ENCODE results near the gene RTCA.
"Not testable (repeated sequence)": the region's sequence is repeated elsewhere in the genome, so short reads cannot be mapped to it uniquely, and the experiment has no call there.

RTCA gene

DNA sequence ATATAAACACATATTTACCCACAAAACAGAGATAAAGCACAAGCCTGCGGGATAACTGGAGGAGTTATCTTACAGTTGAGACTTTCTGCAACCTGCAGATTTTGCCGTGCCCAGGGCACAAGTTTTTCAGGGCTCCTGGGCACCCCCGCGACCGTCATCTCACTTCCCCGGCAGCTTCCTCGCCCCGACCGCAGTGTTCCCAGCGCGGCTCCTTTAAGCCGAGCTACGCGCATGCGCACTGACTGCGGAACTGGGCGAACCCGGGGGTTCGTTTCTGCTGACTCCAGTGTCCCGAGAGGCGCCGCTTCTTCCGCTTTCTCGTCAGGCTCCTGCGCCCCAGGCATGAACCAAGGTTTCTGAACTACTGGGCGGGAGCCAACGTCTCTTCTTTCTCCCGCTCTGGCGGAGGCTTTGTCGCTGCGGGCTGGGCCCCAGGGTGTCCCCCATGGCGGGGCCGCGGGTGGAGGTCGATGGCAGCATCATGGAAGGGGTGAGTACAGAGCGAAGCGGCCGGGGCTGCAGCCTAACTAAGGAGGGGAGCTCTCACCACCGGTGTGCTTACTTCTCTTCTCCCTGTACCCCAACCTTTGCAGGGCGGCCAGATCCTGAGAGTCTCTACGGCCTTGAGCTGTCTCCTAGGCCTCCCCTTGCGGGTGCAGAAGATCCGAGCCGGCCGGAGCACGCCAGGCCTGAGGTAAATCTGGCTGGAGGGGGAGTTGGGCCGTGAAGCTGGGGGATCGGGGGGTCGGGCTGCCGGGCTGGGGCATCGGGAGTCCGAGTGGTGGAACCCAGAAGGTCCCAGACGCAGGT, at the start of gene RTCA:
TSS of gene RTCA (plus strand) at position 286 of the 810 bp plus-strand sequence. CDS start at position 446, 160 bp downstream.
- peak; percentile 91 to 98 for DNase-seq

DNA sequence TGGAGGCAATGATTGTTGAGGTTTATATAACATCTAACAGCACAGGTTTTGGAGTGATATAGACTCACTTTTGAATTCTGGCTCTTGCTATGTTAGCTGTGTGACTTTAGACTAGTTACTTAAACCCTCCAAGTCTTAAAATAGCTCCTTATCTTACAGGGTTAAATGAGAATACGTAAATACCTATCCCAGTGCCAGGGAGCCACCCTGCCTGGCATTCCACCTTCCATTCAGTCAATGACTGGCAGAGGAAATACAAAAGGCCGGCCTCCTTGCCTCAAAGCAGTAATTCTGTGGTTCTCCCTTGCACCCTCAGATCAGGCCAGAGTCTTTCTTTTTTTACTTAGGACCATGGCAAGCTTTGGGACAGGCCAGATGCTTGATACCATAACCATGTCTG, 48.2 kb upstream of the RTCA start:
- no peak for DNase-seq

DNA sequence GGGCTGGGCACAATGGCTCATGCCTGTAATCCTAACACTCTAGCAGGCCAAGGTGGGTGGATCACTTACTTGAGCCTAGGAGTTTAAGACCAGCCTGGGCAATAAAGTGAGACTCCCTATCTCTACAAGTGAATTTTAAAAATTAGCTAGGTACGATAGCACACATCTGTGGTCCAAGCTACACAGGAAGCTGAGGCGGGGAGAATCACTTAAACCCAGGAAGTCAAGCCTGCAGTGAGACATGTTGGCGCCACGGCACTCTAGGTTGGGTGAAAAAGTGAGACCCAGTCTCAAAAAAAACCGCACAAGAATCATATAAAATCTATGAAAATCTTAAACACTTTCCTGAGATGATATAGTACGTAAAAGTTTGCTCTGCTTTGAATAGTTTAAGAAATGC, 46.6 kb upstream of the RTCA start:
- DNase-seq: no peak

DNA sequence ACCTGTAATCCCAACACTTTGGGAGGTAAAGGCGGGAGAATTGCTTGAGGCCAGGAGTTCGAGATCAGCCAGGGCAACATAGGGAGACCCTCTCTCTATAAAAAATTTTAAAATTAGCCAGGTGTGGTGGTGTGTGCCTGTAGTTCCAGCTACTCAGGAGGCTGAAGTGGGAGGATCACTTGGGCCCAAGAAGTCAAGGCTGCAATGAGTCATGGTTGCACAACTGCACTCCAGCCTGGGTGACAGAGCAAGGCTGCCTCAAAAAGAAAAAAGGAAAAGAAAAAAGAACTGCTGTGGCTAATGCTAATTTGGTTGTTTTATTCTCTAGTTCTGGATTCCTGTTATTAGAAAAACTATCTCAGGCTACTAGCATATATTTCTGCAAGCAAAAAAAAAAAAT, 46.1 kb upstream of the RTCA start:
- DNase-seq: no peak

DNA sequence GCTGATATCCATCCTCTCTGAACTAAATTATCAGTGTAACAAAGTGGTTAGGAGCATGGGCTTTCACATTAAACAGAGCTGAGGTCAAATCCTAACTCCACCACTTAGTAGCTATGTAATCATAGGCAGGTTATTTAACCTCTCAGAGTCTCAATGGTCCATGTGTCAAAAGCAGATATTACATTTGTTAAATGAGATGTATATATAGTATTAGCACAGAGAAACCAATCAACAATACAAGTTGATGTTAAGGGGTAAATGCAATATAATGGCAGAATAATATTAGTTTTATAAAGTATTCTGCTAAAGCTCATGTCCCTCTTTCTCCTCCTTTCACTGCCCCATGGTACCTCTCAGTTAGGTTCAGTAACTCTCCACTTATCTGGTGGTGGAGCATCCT, 43.6 kb upstream of the RTCA start:
- no peak for DNase-seq

DNA sequence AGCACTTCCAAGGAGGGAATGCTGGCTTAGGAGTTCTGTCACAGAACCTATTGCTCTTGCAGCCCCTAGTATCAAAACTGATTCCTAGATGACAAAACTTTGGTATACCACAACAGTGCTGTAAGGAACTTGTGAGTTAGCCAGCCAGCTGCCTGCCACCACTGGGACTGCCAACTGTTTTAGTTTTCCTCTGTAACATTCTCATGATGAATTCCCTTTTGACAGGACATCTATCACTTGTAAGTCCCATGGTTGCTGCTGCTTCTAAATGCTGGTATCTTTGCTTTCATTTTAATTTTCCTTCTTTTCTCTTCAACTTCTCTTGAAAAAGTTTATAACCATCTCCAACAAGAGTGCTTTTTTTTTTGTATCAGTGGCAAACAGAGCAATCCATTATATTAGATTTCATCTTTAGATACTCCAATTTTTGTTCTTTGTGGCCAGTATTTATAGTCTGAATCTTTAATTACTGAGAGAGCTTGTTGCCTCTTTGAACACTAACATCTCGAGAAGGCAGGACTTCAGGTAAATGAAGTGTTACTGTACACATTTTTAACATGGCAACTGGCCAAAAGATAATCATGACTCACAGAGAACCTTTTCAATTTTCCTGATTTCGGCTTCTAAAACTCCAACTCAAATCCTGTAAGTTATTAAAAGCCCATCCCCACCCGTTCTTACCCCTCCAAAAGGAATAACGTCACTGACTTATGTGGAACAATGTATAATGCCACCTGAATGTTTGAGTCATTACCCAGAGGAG, 36.2 kb upstream of the RTCA start:
- DNase-seq: no peak

DNA sequence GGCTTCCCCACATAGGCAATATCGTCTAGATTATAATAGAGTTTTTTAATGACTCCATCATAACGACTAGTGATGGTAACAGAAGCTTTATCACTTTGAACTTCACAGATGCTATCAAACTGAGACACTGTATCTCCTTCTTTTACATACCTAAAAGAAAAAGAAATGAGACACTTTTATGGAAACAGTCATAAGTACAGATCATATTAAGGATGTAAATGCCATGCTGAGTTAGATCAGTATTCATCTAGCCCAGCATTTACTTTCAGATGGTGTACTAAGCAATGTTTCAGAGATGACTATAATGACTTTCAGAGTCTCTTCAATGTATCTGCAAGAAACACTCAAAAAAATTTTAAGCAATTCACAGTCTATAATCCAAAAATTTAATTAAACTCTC, 35.3 kb upstream of the RTCA start:
- no peak for DNase-seq

DNA sequence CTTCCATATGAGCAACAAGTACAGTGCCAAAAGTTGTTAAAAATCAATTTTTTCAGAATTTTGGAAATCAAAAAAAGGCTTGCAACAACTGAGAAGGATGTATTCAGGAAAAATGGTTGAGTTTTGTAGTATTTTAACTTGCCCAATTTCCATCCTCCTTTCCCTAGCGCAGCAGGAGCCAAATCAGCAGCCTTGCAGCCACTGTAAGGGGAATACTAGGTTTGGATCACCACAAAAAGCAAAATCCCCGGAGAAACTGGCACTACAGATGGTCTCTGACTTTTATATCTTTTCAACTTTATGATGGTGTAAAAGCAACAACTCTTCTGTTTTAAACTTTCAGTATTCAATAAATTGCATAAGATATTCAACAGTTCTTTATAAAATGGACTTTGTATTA, 34.3 kb upstream of the RTCA start:
- DNase-seq: no peak

DNA sequence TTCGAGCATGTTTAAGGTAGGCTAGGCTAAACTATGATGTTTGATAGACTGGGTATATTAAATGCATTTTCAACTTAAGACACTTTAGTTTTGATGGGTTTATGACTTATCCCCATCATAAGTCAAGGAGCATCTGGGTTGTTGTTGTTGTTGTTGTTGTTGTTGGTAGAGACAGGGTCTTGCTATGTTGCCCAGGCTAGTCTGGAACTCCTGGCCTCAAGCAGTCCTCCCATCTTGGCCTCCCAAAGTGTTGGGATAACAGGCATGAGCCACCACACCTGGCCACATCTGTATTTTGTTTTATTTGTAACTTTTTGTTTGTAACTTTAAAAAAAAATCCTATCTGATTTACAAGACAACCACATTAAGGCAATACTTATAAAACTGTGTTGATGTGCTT, 33.9 kb upstream of the RTCA start:
- no peak for DNase-seq

DNA sequence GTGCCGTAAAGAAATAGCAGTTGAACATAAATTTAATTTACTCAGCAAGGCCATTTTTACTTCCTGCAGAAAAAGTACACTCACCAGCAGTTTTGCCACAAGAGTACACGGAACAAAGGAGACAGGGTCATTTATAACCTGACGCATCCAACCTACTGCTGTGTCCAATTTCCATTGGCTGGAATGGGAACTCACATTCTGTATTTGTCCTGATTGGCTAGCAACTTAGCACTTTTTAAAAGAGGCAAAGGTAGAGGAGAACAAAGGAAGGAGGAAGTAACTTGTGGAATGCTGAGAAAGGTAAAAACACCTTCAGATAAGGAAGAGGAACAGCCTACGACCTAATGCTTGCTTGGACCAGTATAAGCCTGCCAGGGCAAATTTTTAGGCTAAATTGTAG, 32.5 kb upstream of the RTCA start:
- not testable (repeated sequence) for DNase-seq

DNA sequence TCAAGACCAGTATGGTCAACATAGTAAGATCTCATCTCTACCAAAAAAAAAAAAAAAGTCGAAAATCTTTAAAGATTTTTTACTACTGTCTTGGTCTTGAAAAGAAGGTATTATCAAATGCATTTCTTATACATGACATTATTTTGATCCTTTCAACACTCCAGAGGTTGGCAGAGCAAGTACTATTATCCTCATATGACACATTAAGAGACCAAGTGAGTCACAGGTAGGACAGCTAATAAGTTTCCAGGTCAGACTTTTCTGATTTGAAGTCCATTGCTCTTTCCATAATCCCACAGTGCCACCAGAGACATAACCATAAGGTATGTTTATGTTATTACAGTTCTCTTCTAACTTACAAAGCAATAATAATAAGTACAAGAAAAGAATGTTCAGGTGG, 31.6 kb upstream of the RTCA start:
- DNase-seq: no peak

DNA sequence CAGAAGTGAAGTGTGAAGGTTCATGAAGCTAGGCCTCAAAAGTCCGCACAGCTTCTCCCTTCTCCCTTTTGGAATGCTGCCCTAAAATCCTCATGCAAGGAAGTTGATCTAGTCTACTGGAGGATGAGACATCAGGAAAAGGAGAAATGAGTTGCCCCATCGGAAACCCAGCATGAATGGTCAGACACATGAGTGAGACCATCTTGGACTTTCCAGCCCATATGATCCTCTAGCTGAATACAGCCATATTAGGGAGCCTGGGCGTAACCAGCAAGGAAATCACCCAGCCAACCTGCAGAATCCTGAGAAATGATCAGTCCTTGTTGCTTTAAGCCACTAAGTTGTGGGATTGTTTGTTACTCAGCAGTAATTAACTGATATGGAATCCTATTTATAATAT, 28.9 kb upstream of the RTCA start:
- no peak for DNase-seq

DNA sequence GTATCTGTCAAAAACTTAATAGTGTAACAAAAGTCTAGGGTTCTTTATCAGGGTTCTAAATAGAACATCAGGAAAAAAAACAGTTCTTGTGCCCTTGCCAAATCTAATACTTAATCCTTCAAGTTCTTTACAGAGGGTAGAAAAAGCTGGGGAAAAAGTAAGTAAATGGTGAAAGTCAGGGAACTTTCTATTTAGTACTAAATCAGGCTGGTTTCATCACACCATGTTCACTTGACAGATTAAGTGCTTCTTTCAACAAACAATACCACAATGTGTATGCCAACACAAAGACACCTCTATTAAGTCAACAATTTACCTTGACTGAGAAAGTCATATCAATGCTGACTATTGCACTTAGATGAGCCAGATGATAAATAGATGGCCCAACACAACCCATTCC, 26.1 kb upstream of the RTCA start:
- DNase-seq: no peak

DNA sequence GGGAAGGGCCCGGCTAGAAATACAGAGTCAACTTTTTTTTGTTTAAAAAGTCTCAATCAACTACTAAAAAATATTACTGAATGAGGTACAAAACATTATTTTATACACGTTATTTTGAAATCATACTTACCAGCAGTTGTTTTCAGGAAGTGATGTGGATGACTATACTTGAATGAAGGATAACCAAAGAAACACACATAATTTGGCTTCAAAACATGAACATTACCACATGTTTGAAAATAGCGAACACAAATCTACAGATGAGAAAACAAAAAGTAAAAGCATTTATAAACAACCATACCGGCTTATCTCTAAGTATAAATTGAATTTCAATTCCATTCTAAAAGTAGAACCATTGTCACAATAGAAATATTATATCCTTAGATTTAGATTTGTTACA, 25.4 kb upstream of the RTCA start:
- DNase-seq: no peak

DNA sequence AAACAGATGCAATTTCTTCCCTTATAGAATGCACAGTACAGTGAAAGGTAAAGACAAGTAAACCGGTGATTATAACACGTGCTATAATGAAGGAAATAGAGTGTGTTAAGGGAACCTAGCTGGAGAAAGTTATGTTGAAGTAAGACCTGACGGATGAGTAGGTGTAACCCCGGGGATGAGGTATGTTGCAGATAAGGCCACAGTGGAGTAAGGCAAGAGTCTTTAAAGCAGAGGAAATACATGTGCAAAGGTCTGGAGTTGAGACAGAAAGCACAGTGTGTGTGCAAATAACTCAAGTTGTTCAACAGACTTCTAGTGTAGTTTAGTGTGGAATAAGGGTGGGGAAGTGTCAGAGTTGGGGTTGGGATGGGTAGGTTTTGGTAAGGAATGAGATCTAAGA, 19.3 kb upstream of the RTCA start:
- no peak for DNase-seq

DNA sequence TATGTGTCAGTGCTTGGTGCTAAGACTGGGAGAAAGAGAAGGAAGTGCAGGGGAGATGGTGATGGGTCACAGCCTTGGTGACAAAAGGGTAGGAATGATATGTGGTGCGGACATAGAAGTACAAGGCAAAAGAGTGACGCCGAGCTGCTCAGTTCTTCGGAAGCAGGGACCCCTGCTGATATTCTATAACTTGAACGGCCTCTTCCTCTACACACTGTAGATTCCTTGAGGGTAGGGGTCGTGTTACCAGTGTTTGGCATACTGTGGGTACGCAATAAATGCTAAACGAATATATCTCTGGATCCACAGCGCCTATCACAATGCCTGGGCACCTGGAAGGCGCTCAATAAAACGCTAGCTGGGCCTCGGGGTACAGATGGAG, 16.9 kb upstream of the RTCA start:
- no peak for DNase-seq

DNA sequence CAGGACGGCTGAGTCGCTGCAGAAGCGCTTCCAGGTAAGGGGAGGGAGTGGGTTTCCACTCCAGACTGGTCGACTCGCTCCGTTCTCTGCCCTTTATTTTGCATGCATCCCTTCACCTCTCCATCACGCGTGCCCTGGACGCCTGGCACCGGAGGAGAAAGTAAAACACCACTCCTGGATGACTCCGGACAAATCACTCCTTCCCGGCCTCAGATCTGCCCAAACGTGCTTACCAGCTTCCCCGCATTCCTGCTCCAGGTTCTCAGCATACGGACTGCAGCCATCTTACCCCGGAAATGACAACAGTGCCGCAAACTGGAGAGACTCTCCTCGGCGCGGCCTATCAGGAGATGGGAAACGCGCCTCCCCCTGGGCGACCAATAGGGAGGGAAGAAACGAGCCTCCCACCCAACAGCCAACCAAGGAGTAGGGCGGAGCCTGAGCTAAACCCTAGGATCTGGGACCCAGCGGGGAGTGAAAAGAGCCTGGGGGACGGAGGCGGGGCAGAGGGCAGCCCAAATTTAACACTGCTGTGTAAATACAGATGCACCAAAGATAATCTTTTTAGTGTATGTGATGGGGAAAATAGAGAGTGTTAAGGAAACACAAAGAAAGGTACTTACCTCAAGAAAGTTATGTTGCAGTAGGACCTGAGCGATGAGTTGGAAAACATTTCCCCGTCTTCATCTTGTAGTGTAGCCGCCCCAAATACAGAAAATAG, 16.3 kb upstream of the RTCA start, which contains the start of gene DBT:
TSS of gene DBT (minus strand) at position 298 of the 721 bp plus-strand sequence. CDS start at position 284, 14 bp downstream.
- peak; percentile 94 to 96 for DNase-seq

DNA sequence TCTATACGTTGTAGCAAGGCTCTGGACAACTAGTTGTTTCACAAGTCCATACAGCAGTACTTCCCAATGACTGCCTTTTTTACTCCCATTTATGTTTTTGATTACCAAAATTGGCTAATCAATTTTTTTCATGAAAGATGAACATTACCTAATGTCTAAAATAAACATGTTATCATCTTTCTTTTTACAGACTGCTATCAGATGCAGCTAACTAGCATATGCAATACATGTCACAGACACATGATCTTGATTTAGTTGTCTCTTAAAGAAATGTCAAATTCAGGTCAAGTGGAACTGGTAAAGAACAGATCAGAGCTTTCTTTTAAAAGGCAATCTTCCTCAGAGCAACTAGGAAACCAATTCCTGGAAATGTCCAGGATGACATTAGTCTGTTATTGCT, 15.8 kb upstream of the RTCA start:
- no peak for DNase-seq

DNA sequence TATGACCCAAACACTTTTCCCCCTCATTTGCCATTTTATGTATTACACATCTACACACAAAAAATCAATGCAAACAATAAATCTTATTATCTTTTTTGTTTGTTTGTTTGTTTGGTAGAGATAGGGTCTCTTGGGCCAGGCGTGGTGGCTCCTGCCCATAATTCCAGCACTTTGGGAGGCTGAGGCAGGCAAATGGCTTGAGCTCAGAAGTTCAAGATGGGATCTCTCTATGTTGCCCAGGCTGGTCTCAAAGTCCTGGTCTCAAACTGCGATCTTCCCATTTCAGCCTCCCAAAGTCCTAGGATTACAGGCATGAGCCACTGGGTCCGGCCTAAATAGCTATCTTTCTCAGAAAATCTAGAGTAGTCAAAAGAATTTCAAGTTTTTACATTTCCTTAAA, 15.2 kb upstream of the RTCA start:
- no peak for DNase-seq

DNA sequence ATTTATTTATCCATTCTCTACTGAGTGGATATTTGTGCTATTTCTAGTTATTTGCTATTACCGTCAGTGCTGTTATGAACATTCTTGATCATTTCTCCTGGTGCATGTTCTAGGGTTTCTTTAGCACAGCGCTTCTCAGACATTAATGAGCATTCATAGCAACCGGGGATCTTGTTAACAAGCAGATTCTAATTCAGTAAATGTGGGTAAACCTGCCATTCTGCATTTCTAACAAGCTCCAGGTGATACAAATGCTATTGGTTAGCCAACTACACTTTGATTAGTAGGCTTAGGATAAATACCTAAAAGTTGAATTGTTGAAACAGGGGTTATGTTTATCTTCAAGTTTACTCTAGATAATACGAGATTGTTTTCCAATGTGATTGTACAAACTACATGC, 13.1 kb upstream of the RTCA start:
- no peak for DNase-seq

DNA sequence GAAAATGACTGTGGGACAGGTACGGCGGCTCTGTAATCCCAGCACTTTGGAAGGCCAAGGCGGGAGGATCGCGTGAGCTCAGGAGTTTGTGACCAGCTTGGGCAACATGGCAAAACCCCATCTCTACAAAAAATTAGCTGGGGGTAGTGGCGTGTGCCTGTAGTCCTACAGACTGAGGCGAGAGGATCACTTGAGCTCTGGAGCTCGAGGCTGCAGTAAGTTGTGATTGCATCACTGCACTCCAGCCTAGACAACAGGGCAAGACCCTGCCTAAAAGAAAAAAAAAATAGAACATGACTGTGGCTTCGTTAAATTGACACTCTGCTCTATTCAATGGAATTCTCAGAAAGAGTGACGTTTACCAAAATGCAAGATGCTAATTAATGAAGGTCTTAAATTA, 12.5 kb upstream of the RTCA start:
- no peak for DNase-seq

DNA sequence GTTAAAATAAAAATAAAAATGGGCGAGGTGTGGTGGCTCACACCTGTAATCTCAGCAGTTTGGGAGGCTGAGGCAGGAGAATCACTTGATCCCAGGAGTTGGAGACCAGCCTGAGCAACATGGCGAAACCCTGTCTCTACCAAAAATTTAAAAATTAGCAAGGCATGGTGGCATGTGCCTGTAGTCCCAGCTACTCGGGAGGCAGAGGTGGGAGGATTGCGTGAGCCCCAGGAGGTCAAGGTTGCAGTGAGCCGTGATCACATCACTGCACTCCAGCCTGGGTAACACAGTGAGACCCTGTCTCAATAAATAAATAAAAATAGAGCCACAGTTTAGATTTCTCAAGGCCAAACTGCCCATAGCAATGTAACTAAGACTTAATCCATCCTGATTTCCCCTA, 9.7 kb upstream of the RTCA start:
- not testable (repeated sequence) for DNase-seq

DNA sequence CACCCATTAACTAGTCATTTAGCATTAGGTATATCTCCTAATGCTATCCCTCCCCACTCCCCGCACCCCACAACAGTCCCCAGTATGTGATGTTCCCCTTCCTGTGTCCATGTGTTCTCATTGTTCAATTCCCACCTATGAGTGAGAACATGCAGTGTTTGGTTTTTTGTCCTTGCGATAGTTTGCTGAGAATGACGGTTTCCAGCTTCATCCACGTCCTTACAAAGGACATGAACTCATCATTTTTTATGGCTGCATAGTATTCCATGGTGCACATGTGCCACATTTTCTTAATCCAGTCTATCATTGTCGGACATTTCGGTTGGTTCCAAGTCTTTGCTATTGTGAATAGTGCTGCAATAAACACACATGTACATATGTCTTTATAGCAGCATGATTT, 7.6 kb upstream of the RTCA start:
- DNase-seq: not testable (repeated sequence)

DNA sequence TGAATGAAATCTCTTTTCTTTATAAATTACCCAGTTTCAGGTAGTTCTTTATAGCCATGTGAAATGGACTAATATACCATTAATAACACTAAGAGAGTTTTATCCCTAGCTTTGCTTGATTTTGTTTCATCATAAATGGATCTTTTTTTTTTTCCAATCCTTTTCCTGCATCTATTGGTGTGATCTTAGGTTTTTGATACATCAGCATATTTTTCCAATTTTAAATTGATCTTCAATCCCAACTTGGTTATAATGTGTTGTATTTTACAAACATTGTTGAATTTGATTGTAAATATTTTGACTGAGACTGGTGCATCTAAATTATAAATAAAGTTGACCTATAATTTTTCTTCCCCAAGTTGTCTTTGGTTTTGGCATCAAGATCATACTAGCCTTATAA, 4.3 kb upstream of the RTCA start:
- DNase-seq: no peak

Data from NCI-H446 (cell line).